Keratinocyte (primary cell): ENCODE results near the gene ARHGAP15. TPM values are rescaled to one million over a fixed set of nuclear protein-coding genes. Genes with fewer than 3 reads are reported as not detected.

Experiments
- DNase-seq: peaks from one replicate; pipeline ENCODE4 v3.0.0-alpha.2; 2011; ENCODE audit warnings: low read depth, missing footprints, low spot score
- FAIRE-seq: peaks from 2 replicates; lab custom pipeline; 2011; peaks lifted over from hg19 to GRCh38; lab: Jason Lieb, UNC
- H2AFZ ChIP-seq: 2 replicates; pipeline ENCODE4 v1.6.0; 2012; ENCODE audit warnings: low read length, control low read depth, inconsistent platforms; ENCODE audit not compliant: control insufficient read depth
- H3K27ac ChIP-seq: 2 replicates; pipeline ENCODE4 v1.5.1; 2011; ENCODE audit warnings: low read length; ENCODE audit not compliant: control insufficient read depth, insufficient read depth
- H3K27me3 ChIP-seq: 3 replicates; pipeline ENCODE4 v1.6.0; 2011; ENCODE audit warnings: low read length; ENCODE audit not compliant: control insufficient read depth, insufficient read depth; ENCODE audit errors: extremely low read depth
- H3K36me3 ChIP-seq, 2 experiments: 2 replicates in 1 of 2; 3 replicates in 1 of 2; pipeline ENCODE4 v1.5.1; 2011; ENCODE audit warnings: low read length in 2 of 2, mild to moderate bottlenecking in 1 of 2; ENCODE audit not compliant: control insufficient read depth in 2 of 2, insufficient read depth in 2 of 2; ENCODE audit errors: extremely low read depth in 1 of 2
- H3K4me1 ChIP-seq: 3 replicates; pipeline ENCODE4 v1.5.1; 2011; ENCODE audit warnings: low read length; ENCODE audit not compliant: control insufficient read depth, insufficient read depth; ENCODE audit errors: extremely low read depth
- H3K4me2 ChIP-seq: 3 replicates; pipeline ENCODE4 v1.6.0; 2011; ENCODE audit warnings: low read depth, low read length; ENCODE audit not compliant: control insufficient read depth, insufficient read depth; ENCODE audit errors: extremely low read depth
- H3K4me3 ChIP-seq, 3 experiments: fragments of 200-600 bp in 1 of 3; sonication (generic) in 1 of 3; 2 replicates in 2 of 3; 3 replicates in 1 of 3; pipeline ENCODE4 v1.5.1; 2011 to 2016; ENCODE audit warnings: low read length in 3 of 3, mild to moderate bottlenecking in 3 of 3, control low read depth in 2 of 3, inconsistent platforms in 1 of 3, low read depth in 1 of 3, mixed read lengths in 1 of 3, mixed run types in 1 of 3, moderate library complexity in 1 of 3; ENCODE audit not compliant: control insufficient read depth in 2 of 3, insufficient read depth in 2 of 3; ENCODE audit errors: extremely low read depth in 1 of 3
- H3K79me2 ChIP-seq: 2 replicates; pipeline ENCODE4 v1.6.0; 2012; ENCODE audit warnings: low read length; ENCODE audit not compliant: control insufficient read depth, insufficient read depth
- H3K9ac ChIP-seq: 3 replicates; pipeline ENCODE4 v1.6.0; 2011; ENCODE audit warnings: low read length; ENCODE audit not compliant: control insufficient read depth, insufficient read depth; ENCODE audit errors: extremely low read depth
- H3K9me1 ChIP-seq: 3 replicates; pipeline ENCODE4 v1.6.0; 2011; ENCODE audit warnings: low read length; ENCODE audit not compliant: control insufficient read depth, insufficient read depth; ENCODE audit errors: extremely low read depth
- H3K9me3 ChIP-seq: 2 replicates; pipeline ENCODE4 v1.5.1; 2012; ENCODE audit warnings: low read depth, low read length; ENCODE audit not compliant: control insufficient read depth
- H4K20me1 ChIP-seq: 3 replicates; pipeline ENCODE4 v1.6.0; 2011; ENCODE audit warnings: low read length; ENCODE audit not compliant: control insufficient read depth, insufficient read depth; ENCODE audit errors: extremely low read depth
- CTCF ChIP-seq, 3 experiments: IDR thresholded peaks in 1 of 3; conservative IDR thresholded peaks in 1 of 3; optimal IDR thresholded peaks in 1 of 3; 2 replicates in 2 of 3; 3 replicates in 1 of 3; pipeline versions ENCODE3 to v1.5.1; 2011; ENCODE audit warnings: low read length in 3 of 3, mild to moderate bottlenecking in 3 of 3, moderate library complexity in 2 of 3, control low read depth in 1 of 3, inconsistent platforms in 1 of 3; ENCODE audit not compliant: insufficient read depth in 2 of 3; ENCODE audit errors: extremely low read depth in 1 of 3
- EZH2 ChIP-seq: IDR thresholded peaks from one replicate; pipeline ENCODE4 v1.6.1; 2012; ENCODE audit warnings: inconsistent platforms, mild to moderate bottlenecking, low read length, moderate library complexity
- dilution Hi-C: fragments of 300-500 bp; cut with MboI; formaldehyde crosslinking; loops from one replicate; pipeline ENCODE4 v1.7.0; 2020; ENCODE audit warnings: low sequenced_read_pairs; ENCODE audit not compliant: extremely low pct_ligation_motif_present
- polyA plus RNA-seq, 5 experiments: library from polyadenylated mRNA; depleted of rRNA in 3 of 5; stranded (reverse) in 3 of 5; stranded (forward) in 1 of 5; unstranded in 1 of 5; fragments of >200 nt; gene quantifications; 1 replicate in 1 of 5; 2 replicates in 3 of 5; 3 replicates in 1 of 5; pipeline versions ENCODE4 v1.2.1 to v1.2.3, GENCODE V29; 2011 to 2012; ENCODE audit warnings: missing spikeins in 2 of 5, low read depth in 1 of 5, low replicate concordance in 1 of 5

ARHGAP15 gene
- polyA plus RNA-seq, 1 donor (not counting 4 experiments of a cell fraction or from before 2014, with no cell fraction given): not detected

- FAIRE-seq (no peak), DNase-seq (no peak)
- Histone ChIP-seq H3K36me3 (no peaks in the 10 kb centered on the region), H3K4me3 (no peak overlapping the region), H2AFZ (no peak overlapping the region), H4K20me1 (no peaks in the 10 kb centered on the region), H3K4me1 (peaks cover 12% of the 10 kb centered on the region), H3K9me1 (no peaks in the 10 kb centered on the region), H3K9ac (no peak overlapping the region), H3K27ac (no peak overlapping the region), H3K27me3 (no peaks in the 10 kb centered on the region), H3K9me3 (no peaks in the 10 kb centered on the region), H3K79me2 (no peaks in the 10 kb centered on the region), H3K4me2 (no peak overlapping the region)
- TF ChIP-seq CTCF (optimal IDR thresholded peaks at IDR 0.05 in 1 of 3, IDR thresholded peaks at IDR 0.05 in 1 of 3, conservative IDR thresholded peaks at IDR 0.05 in 1 of 3; ENCODE audit: extremely low read depth in 1 of 3, insufficient read depth in 2 of 3, low read length in 3 of 3) (no peak), EZH2 (no peak)
- dilution Hi-C loops: no loop called here
Measured at GRCh38 chr2:143701785-143702184, 572.6 kb downstream of the ARHGAP15 start.

- DNase-seq (no peak), FAIRE-seq (no peak)
- Histone ChIP-seq H3K4me2 (no peak overlapping the region), H3K4me1 (peaks cover 12% of the 10 kb centered on the region), H3K79me2 (no peaks in the 10 kb centered on the region), H2AFZ (no peak overlapping the region), H3K9me1 (no peaks in the 10 kb centered on the region), H3K9me3 (no peaks in the 10 kb centered on the region), H3K27me3 (no peaks in the 10 kb centered on the region), H3K27ac (no peak overlapping the region), H4K20me1 (no peaks in the 10 kb centered on the region), H3K9ac (no peak overlapping the region), H3K36me3 (no peaks in the 10 kb centered on the region), H3K4me3 (no peak overlapping the region)
- TF ChIP-seq CTCF (optimal IDR thresholded peaks at IDR 0.05 in 1 of 3, IDR thresholded peaks at IDR 0.05 in 1 of 3, conservative IDR thresholded peaks at IDR 0.05 in 1 of 3; ENCODE audit: extremely low read depth in 1 of 3, insufficient read depth in 2 of 3, low read length in 3 of 3): no peak
- no peak for TF ChIP-seq EZH2
- dilution Hi-C loops: no loop called here
Measured at GRCh38 chr2:143702931-143703330, 573.7 kb downstream of the ARHGAP15 start.
